ENCODE data around the gene ZEB2.

The ZEB2 gene

GRCh38 chr2:144426355-144426754 lies 93.6 kb downstream of the ZEB2 start:
- H3K4me2 ChIP-seq (ENCODE audit: low read depth, low read length, poor library complexity, severe bottlenecking): peak overlapping the region; percentile 1
- no peak overlapping the region for H3K9ac ChIP-seq (ENCODE audit: low read depth, low read length, poor library complexity, severe bottlenecking)
- H3F3A ChIP-seq (ENCODE audit: low read depth): peaks cover 3% of the 10 kb centered on the region; the same call in 1 of the 2 replicates
- H3K27me3 ChIP-seq (ENCODE audit: insufficient read depth, low read length, poor library complexity, severe bottlenecking): no peaks in the 10 kb centered on the region
- H3K79me2 ChIP-seq (ENCODE audit: insufficient read depth, low read length): peaks cover 4% of the 10 kb centered on the region; the same call in 1 of the 2 replicates
- H3K36me3 ChIP-seq (ENCODE audit: insufficient read depth, low read length): peaks cover 33% of the 10 kb centered on the region; the same call in 1 of the 2 replicates
- no peak overlapping the region for H3K4me3 ChIP-seq (ENCODE audit: low read length, poor library complexity, severe bottlenecking)
- H4K20me1 ChIP-seq (ENCODE audit: insufficient read depth, low read length, poor library complexity, severe bottlenecking): no peaks in the 10 kb centered on the region
- H3K9me3 ChIP-seq (ENCODE audit: insufficient read depth, low read depth, low read length): no peaks in the 10 kb centered on the region
- TF ChIP-seq EZH2phosphoT487 (IDR thresholded peaks at IDR 0.05; ENCODE audit: borderline replicate concordance): no peak
- TF ChIP-seq, protein P1, sequence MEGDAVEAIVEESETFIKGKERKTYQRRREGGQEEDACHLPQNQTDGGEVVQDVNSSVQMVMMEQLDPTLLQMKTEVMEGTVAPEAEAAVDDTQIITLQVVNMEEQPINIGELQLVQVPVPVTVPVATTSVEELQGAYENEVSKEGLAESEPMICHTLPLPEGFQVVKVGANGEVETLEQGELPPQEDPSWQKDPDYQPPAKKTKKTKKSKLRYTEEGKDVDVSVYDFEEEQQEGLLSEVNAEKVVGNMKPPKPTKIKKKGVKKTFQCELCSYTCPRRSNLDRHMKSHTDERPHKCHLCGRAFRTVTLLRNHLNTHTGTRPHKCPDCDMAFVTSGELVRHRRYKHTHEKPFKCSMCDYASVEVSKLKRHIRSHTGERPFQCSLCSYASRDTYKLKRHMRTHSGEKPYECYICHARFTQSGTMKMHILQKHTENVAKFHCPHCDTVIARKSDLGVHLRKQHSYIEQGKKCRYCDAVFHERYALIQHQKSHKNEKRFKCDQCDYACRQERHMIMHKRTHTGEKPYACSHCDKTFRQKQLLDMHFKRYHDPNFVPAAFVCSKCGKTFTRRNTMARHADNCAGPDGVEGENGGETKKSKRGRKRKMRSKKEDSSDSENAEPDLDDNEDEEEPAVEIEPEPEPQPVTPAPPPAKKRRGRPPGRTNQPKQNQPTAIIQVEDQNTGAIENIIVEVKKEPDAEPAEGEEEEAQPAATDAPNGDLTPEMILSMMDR (conservative IDR thresholded peaks at IDR 0.05; ENCODE audit: low read length): no peak
- no peak overlapping the region for H2AFZ ChIP-seq (ENCODE audit: low read length)
- H3K4me1 ChIP-seq (ENCODE audit: insufficient read depth, low read length, poor library complexity, severe bottlenecking): no peaks in the 10 kb centered on the region
- H3K9me2 ChIP-seq (replicated peaks; ENCODE audit: low read depth, low read length): no peaks in the 10 kb centered on the region

- TF ChIP-seq EZH2phosphoT487 (IDR thresholded peaks at IDR 0.05; ENCODE audit: borderline replicate concordance): no peak
- TF ChIP-seq, protein P1 (conservative IDR thresholded peaks at IDR 0.05; ENCODE audit: low read length): no peak
- H2AFZ ChIP-seq (ENCODE audit: low read length): no peak overlapping the region
- peaks cover 3% of the 10 kb centered on the region; the same call in 1 of the 2 replicates for H3F3A ChIP-seq (ENCODE audit: low read depth)
- H3K9ac ChIP-seq (ENCODE audit: low read depth, low read length, poor library complexity, severe bottlenecking): no peak overlapping the region
- no peaks in the 10 kb centered on the region for H3K9me3 ChIP-seq (ENCODE audit: insufficient read depth, low read depth, low read length)
- H3K4me1 ChIP-seq (ENCODE audit: insufficient read depth, low read length, poor library complexity, severe bottlenecking): no peaks in the 10 kb centered on the region
- no peaks in the 10 kb centered on the region for H4K20me1 ChIP-seq (ENCODE audit: insufficient read depth, low read length, poor library complexity, severe bottlenecking)
- no peaks in the 10 kb centered on the region for H3K9me2 ChIP-seq (replicated peaks; ENCODE audit: low read depth, low read length)
- no peak overlapping the region for H3K4me2 ChIP-seq (ENCODE audit: low read depth, low read length, poor library complexity, severe bottlenecking)
- H3K79me2 ChIP-seq (ENCODE audit: insufficient read depth, low read length): no peaks in the 10 kb centered on the region
- H3K4me3 ChIP-seq (ENCODE audit: low read length, poor library complexity, severe bottlenecking): no peak overlapping the region
- no peaks in the 10 kb centered on the region for H3K27me3 ChIP-seq (ENCODE audit: insufficient read depth, low read length, poor library complexity, severe bottlenecking)
- H3K36me3 ChIP-seq (ENCODE audit: insufficient read depth, low read length): peaks cover 39% of the 10 kb centered on the region; the same call in 1 of the 2 replicates
These were observed 95.2 kb downstream of the ZEB2 start for GRCh38 chr2:144424559-144425240.

DNA sequence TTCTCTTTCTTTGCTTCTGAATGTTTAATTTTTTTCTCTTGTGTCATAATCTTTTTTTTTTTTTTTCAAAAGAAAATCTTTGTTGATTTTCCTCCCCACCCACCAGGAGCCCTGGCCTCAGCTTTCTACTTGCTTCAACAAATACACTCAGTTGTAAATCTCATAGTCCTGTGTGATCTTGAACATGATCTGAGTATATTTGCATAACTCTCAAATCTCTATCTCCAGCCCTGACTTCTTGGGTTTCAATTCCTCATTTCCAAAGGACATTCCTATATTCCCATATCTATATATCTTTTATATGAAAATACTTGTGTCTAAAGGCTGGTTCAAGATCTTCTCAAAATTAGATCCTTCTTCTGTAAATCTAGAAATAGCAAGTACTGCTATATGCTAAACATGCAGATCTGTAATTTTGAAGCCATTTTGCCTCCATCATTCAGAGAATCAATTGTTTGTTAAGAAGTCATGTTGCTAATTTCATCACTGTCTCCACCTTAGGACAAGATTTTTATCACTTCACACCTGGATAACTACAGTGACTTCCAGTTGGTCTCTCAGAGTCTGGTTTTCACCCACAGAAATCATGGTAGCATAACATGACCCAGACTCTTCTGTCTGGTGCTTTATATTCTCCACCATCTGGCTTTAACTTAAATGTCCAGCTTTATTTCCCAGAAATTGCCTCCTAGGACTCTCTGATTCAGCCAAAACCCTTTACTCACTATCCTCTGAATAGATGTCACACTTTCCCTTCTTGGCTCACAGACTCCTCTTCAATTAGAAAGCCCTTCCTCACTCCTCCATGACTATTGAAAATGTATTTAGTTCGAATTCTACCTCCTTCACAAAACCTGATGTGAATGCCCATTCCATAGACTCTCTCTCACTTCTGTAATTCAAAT lies 98.1 kb downstream of the ZEB2 start:
- H3K9me3 ChIP-seq (ENCODE audit: insufficient read depth, low read depth, low read length): no peaks in the 10 kb centered on the region
- H3K79me2 ChIP-seq (ENCODE audit: insufficient read depth, low read length): no peaks in the 10 kb centered on the region
- no peaks in the 10 kb centered on the region for H4K20me1 ChIP-seq (ENCODE audit: insufficient read depth, low read length, poor library complexity, severe bottlenecking)
- no peak overlapping the region for H3K9ac ChIP-seq (ENCODE audit: low read depth, low read length, poor library complexity, severe bottlenecking)
- H3K4me1 ChIP-seq (ENCODE audit: insufficient read depth, low read length, poor library complexity, severe bottlenecking): no peaks in the 10 kb centered on the region
- no peak overlapping the region for H2AFZ ChIP-seq (ENCODE audit: low read length)
- H3K4me3 ChIP-seq (ENCODE audit: low read length, poor library complexity, severe bottlenecking): no peak overlapping the region
- H3F3A ChIP-seq (ENCODE audit: low read depth): no peaks in the 10 kb centered on the region
- H3K27me3 ChIP-seq (ENCODE audit: insufficient read depth, low read length, poor library complexity, severe bottlenecking): no peaks in the 10 kb centered on the region
- H3K4me2 ChIP-seq (ENCODE audit: low read depth, low read length, poor library complexity, severe bottlenecking): no peak overlapping the region
- peaks cover 30% of the 10 kb centered on the region; the same call in 1 of the 2 replicates for H3K36me3 ChIP-seq (ENCODE audit: insufficient read depth, low read length)
- H3K9me2 ChIP-seq (replicated peaks; ENCODE audit: low read depth, low read length): no peaks in the 10 kb centered on the region
- TF ChIP-seq EZH2phosphoT487 (IDR thresholded peaks at IDR 0.05; ENCODE audit: borderline replicate concordance): no peak
- TF ChIP-seq, protein P1 (conservative IDR thresholded peaks at IDR 0.05; ENCODE audit: low read length): no peak

Data from Loucy (cell line).